ENCODE data around the gene M1AP.

M1AP gene

GRCh38 chr2:74648009-74648443, at the start of gene M1AP:
M1AP (minus strand) TSS chr2:74648330; CDS start chr2:74640275, 8,055 bp downstream.
- DNase-seq (ENCODE audit: low read depth in 2 of 2), result no peak

GRCh38 chr2:74696829-74697228, 48.7 kb upstream of the M1AP start:
- no peak for DNase-seq (ENCODE audit: low read depth in 2 of 2)

GRCh38 chr2:74695663-74696062, 47.5 kb upstream of the M1AP start:
- DNase-seq (ENCODE audit: low read depth in 2 of 2), result no peak

GRCh38 chr2:74694281-74694680, 46.2 kb upstream of the M1AP start:
- no peak for DNase-seq (ENCODE audit: low read depth in 2 of 2)

- no peak for DNase-seq (ENCODE audit: low read depth in 2 of 2)
Observed at GRCh38 chr2:74693668-74694067, 45.5 kb upstream of the M1AP start.

GRCh38 chr2:74693213-74693612, 45.1 kb upstream of the M1AP start:
- no peak for DNase-seq (ENCODE audit: low read depth in 2 of 2)

GRCh38 chr2:74691929-74692328, 43.8 kb upstream of the M1AP start:
- DNase-seq (ENCODE audit: low read depth in 2 of 2), result no peak

- no peak for DNase-seq (ENCODE audit: low read depth in 2 of 2)
Observed at GRCh38 chr2:74690571-74690970, 42.4 kb upstream of the M1AP start.

- no peak for DNase-seq (ENCODE audit: low read depth in 2 of 2)
Observed at GRCh38 chr2:74689671-74690070, 41.5 kb upstream of the M1AP start.

GRCh38 chr2:74688881-74689280, 40.8 kb upstream of the M1AP start:
- no peak for DNase-seq (ENCODE audit: low read depth in 2 of 2)

GRCh38 chr2:74685408-74685807, 37.3 kb upstream of the M1AP start:
- DNase-seq (ENCODE audit: low read depth in 2 of 2), result no peak

- DNase-seq (ENCODE audit: low read depth in 2 of 2), result no peak
Observed at GRCh38 chr2:74682501-74682900, 34.4 kb upstream of the M1AP start.

GRCh38 chr2:74679615-74680014, 31.5 kb upstream of the M1AP start:
- no peak for DNase-seq (ENCODE audit: low read depth in 2 of 2)

GRCh38 chr2:74676331-74676730, 28.2 kb upstream of the M1AP start:
- DNase-seq (ENCODE audit: low read depth in 2 of 2), result no peak

GRCh38 chr2:74675090-74675489, 27.0 kb upstream of the M1AP start:
- no peak for DNase-seq (ENCODE audit: low read depth in 2 of 2)

GRCh38 chr2:74673826-74674528, 25.8 kb upstream of the M1AP start:
- DNase-seq (ENCODE audit: low read depth in 2 of 2), result no peak

GRCh38 chr2:74671479-74671878, 23.3 kb upstream of the M1AP start:
- no peak for DNase-seq (ENCODE audit: low read depth in 2 of 2)

GRCh38 chr2:74670263-74670662, 22.1 kb upstream of the M1AP start:
- no peak for DNase-seq (ENCODE audit: low read depth in 2 of 2)

GRCh38 chr2:74668087-74668486, 20.0 kb upstream of the M1AP start:
- no peak for DNase-seq (ENCODE audit: low read depth in 2 of 2)

GRCh38 chr2:74659462-74659861, 11.3 kb upstream of the M1AP start:
- DNase-seq (ENCODE audit: low read depth in 2 of 2), result no peak

GRCh38 chr2:74658516-74658915, 10.4 kb upstream of the M1AP start:
- DNase-seq (ENCODE audit: low read depth in 2 of 2), result no peak

- no peak for DNase-seq (ENCODE audit: low read depth in 2 of 2)
Observed at GRCh38 chr2:74655579-74655978, 7.4 kb upstream of the M1AP start.

- DNase-seq (ENCODE audit: low read depth in 2 of 2), result peak; percentile 85 to 89
Observed at GRCh38 chr2:74653985-74654882, 6.1 kb upstream of the M1AP start, which contains the start of gene SEMA4F. SEMA4F (plus strand) TSS chr2:74654247; CDS start chr2:74654377, 130 bp downstream.
